Stimulated activated CD8-positive, alpha-beta memory T cell treated with anti-CD3 and anti-CD28 coated beads, Interleukin-4, amount 100 ng/mL, for 1 hour (primary cell): Measurements from ENCODE around the gene CA10.

Source experiments
- DNase-seq, 2 donors: peaks; one replicate each; pipeline ENCODE4 v3.0.0-alpha.2; 2020; ENCODE audit warnings: low read depth in 2 of 2, low spot score in 1 of 2

CA10 gene

GRCh38 chr17:51770027-51770759 lies 388.3 kb downstream of the CA10 start:
- DNase-seq: no peak

GRCh38 chr17:51769231-51769630 lies 389.3 kb downstream of the CA10 start:
- DNase-seq: no peak

- DNase-seq: no peak
Observed at GRCh38 chr17:51768706-51769105, 389.8 kb downstream of the CA10 start.

GRCh38 chr17:51767287-51767686 lies 391.2 kb downstream of the CA10 start:
- no peak for DNase-seq

- no peak for DNase-seq
Observed at GRCh38 chr17:51765282-51766135, 393.0 kb downstream of the CA10 start.

GRCh38 chr17:51764387-51764971 lies 394.0 kb downstream of the CA10 start:
- DNase-seq: peak in 1 of 2 donors; percentile 11

GRCh38 chr17:51763058-51763457 lies 395.5 kb downstream of the CA10 start:
- DNase-seq: no peak

GRCh38 chr17:51761105-51761504 lies 397.4 kb downstream of the CA10 start:
- DNase-seq: no peak

GRCh38 chr17:51759260-51759659 lies 399.3 kb downstream of the CA10 start:
- DNase-seq: no peak

GRCh38 chr17:51751072-51751471 lies 407.4 kb downstream of the CA10 start:
- no peak for DNase-seq

- DNase-seq: no peak
Observed at GRCh38 chr17:51748749-51749604, 409.5 kb downstream of the CA10 start.

- no peak for DNase-seq
Observed at GRCh38 chr17:51746421-51746820, 412.1 kb downstream of the CA10 start.

GRCh38 chr17:51745993-51746392 lies 412.5 kb downstream of the CA10 start:
- no peak for DNase-seq

GRCh38 chr17:51743477-51743876 lies 415.0 kb downstream of the CA10 start:
- DNase-seq: no peak

GRCh38 chr17:51742571-51742970 lies 415.9 kb downstream of the CA10 start:
- no peak for DNase-seq

GRCh38 chr17:51741458-51741857 lies 417.1 kb downstream of the CA10 start:
- no peak for DNase-seq

- no peak for DNase-seq
Observed at GRCh38 chr17:51740531-51740930, 418.0 kb downstream of the CA10 start.

GRCh38 chr17:51739245-51739886 lies 419.1 kb downstream of the CA10 start:
- DNase-seq: no peak

- no peak for DNase-seq
Observed at GRCh38 chr17:51736356-51736755, 422.2 kb downstream of the CA10 start.

GRCh38 chr17:51734976-51735375 lies 423.5 kb downstream of the CA10 start:
- no peak for DNase-seq

GRCh38 chr17:51734462-51734861 lies 424.1 kb downstream of the CA10 start:
- DNase-seq: no peak
